Activated naive CD4-positive, alpha-beta T cell treated with Interleukin-2 at 50 U/mL for 16 hours (primary cell): ENCODE results near the gene WFDC10B.
"Not testable (repeated sequence)": the region's sequence is repeated elsewhere in the genome, so short reads cannot be mapped to it uniquely, and the experiment has no call there.

Source experiments
- DNase-seq: peaks from one replicate; pipeline ENCODE4 v3.0.0-alpha.2; 2020

The WFDC10B gene

GRCh38 chr20:45704969-45705637, at the start of gene WFDC10B:
Gene WFDC10B (minus strand): TSS chr20:45705019. CDS start chr20:45685992, 19,027 bp downstream.
- DNase-seq = no peak

DNA sequence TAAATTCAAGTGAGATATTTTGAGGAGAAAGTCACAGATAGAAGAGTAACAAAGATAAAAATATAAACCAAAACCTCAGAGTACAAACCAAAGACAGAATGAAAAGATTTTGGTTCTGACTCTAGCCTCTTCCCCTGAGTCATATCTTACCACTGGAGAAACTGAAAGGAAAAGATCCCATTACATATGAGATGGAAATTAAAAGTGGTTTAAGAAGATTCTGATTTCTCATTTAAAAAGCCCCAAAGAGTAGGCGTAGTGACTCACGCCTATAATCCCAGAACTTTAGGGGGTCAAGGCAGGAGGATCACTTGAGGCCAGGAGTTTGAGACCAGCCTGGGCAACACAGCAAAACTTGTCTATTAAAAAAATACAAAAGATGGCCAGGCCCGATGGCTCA, 47.9 kb upstream of the WFDC10B start:
- peak; percentile 7 for DNase-seq

DNA sequence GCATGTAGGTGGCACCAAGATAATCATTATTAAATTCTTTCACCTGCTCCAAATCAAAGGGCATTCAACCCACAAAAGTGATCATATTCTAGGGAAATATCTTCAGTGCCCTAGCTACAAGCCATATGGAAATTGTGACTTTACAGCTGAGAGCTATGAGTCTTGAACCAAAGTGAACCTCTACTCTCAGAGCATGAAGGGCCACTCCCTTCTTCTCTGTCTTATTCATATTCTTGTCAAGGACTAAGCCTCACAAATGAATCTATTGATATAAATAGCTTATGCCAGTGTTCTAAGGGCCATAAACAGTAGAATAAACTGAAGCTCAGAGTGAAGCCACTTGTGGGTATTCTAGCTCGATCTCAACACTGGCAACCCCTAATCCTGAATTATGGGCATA, 46.9 kb upstream of the WFDC10B start:
- no peak for DNase-seq

DNA sequence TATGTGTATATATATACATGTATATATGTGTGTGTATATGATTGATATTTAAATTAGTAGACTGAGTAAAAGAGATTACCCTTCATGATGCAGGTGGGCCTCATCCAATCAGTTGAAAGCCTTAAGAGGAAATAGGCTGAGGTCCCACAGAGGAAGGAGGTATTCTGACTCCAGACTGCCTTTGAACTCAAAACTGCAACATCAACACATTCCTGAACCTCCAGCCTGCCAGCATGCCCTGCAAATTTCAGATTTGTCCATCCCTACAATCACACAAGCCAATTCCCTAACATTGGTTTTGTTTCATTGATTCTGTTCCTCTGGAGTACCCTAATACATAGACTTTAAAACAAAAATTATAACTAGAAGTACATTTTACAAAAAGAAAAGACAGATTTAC, 40.2 kb upstream of the WFDC10B start:
- DNase-seq = no peak

GRCh38 chr20:45742596-45742995, 37.8 kb upstream of the WFDC10B start:
- no peak for DNase-seq

- no peak for DNase-seq
These were observed 31.2 kb upstream of the WFDC10B start for GRCh38 chr20:45735988-45736387.

DNA sequence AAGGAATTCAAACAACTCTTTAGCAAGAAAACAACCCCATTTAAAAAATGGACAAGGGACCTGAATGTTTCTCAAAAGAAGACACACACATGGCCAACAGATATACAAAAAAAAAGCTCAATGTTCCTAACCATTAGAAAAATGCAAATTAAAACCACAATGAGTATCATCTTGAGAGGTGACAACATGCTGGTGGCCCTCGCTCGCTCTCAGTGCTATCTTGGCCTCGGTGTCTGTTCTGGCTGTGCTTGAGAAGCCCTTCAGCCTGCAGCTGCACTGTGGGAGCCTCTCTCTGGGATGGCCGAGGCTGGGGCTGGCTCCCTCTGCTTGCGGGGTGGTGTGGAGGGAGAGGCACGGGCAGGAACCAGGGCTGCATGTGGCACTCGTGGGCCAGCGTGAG, 30.7 kb upstream of the WFDC10B start:
- DNase-seq = no peak

GRCh38 chr20:45732199-45732598, 27.4 kb upstream of the WFDC10B start:
- DNase-seq = no peak

DNA sequence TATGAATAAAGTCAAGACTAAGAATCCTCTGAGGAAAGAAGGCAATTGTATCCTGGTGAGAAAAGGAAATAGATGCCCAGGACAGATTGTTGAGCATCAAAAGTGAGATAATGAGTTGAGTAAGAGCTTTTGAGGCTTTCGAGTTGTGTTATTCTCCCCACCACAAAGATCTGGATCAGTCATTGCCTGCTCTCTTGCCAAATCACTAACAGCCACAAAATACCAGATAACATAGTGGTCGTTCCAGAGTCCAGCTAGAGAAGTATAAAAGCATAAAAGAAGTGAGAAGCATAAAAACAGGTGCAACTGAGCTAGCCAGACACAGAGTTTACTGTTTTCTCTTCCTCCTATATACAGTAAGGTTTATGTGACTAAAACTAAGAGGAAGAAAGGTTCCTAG, 22.2 kb upstream of the WFDC10B start:
- DNase-seq = no peak

DNA sequence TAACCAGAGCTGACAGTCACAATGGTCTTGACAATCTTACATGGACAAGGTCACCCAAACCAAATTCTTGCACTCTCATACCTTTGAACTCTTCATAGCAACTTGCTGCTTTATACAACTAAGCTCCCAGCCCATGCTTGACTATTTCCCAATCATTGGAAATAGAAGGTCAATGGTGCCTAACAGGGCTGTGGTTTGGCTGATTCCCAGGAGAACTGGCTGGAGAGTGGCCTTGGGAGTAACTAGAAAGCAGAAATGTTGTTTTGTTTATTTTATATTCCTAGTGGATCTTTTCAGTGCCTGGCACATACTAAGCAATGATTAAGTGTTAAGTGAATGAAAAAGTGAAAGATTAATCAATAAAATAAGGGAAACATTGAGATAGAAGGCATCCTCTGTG, 20.3 kb upstream of the WFDC10B start:
- DNase-seq = no peak

GRCh38 chr20:45722047-45722446, 17.2 kb upstream of the WFDC10B start, which contains the start of gene SPINT4:
Gene SPINT4 (plus strand): TSS chr20:45722347. CDS start chr20:45722368, 21 bp downstream.
- DNase-seq = no peak

DNA sequence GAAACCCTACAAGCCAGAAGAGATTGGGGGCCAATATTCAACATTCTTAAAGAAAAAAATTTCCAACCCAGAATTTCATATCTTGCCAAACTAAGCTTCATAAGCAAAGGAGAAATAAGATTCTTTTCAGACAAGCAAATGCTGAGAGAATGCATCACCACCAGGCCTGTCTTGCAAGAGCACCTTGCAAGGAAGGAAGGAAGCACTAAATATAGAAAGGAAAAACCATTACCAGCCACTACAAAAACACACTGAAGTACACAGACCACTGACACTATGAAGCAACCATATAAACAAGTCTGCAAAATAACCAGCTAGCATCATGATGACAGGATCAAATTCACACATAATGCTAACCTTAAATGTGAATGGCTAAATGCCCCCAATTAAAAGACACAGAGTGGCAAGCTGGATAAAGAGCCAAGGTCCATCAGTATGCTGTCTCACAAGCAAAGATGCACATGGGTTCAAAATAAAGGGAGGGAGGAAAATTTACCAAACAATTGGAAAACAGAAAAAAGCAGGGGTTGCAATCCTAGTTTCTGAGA, 11.4 kb upstream of the WFDC10B start:
- not testable (repeated sequence) for DNase-seq

- DNase-seq = no peak
These were observed 2.9 kb downstream of the WFDC10B start, which contains the start of gene WFDC13 for GRCh38 chr20:45701873-45702272. Gene WFDC13 (plus strand): TSS chr20:45702038. CDS start chr20:45702124, 86 bp downstream.

DNA sequence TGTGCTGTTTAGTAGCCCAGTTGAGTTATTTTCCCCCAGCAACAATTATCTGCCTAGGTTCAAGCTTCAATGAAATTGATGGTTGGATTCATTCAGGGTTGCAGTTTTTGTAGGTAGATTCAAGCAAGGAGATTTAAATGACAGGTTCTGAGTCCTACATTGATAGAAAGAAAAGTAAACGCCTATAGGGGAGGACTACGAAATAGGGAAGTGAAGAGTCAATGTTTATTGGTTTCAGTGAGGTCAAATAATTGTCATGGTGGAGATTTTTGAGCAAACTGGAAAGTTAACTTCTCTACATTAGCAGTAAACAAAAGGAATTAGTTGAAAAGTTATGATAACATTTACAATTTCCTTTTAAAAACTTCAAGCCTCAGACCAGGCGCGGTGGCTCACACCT, 3.7 kb downstream of the WFDC10B start:
- DNase-seq = no peak

GRCh38 chr20:45695496-45695895, 9.3 kb downstream of the WFDC10B start:
- DNase-seq = no peak

GRCh38 chr20:45693346-45693745, 11.5 kb downstream of the WFDC10B start:
- not testable (repeated sequence) for DNase-seq

- DNase-seq = no peak
These were observed 18.9 kb downstream of the WFDC10B start for GRCh38 chr20:45685896-45686295.

DNA sequence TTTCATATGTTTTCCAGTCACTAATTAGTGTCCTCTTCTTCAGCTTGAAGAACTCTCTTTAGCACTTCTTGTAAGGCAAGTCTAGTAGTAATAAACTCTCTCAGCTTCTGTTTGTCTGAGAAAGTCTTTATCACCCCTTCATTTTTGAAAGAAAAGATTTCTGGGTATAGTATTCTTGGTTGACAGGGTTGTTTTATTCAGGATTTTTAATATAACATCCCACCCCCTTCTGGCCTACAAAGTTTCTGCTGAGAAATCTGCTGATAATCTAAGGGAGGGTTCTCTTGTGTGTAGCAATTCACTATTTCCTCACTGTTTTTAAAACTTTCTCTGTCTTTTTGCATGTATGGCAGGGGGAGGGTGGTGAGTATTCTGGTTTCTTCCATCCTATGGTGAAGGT, 25.2 kb downstream of the WFDC10B start:
- no peak for DNase-seq

GRCh38 chr20:45672765-45673164, 32.1 kb downstream of the WFDC10B start:
- DNase-seq = no peak

- no peak for DNase-seq
These were observed 34.7 kb downstream of the WFDC10B start, which contains the start of gene WFDC11 for GRCh38 chr20:45670139-45670538. Gene WFDC11 (minus strand): TSS chr20:45670239. CDS start chr20:45650600, 19,639 bp downstream.

- not testable (repeated sequence) for DNase-seq
These were observed 47.8 kb downstream of the WFDC10B start for GRCh38 chr20:45657038-45657437.

- not testable (repeated sequence) for DNase-seq
These were observed 53.1 kb downstream of the WFDC10B start for GRCh38 chr20:45651726-45652125.

- DNase-seq = no peak
These were observed 55.4 kb downstream of the WFDC10B start for GRCh38 chr20:45649312-45649863.

DNA sequence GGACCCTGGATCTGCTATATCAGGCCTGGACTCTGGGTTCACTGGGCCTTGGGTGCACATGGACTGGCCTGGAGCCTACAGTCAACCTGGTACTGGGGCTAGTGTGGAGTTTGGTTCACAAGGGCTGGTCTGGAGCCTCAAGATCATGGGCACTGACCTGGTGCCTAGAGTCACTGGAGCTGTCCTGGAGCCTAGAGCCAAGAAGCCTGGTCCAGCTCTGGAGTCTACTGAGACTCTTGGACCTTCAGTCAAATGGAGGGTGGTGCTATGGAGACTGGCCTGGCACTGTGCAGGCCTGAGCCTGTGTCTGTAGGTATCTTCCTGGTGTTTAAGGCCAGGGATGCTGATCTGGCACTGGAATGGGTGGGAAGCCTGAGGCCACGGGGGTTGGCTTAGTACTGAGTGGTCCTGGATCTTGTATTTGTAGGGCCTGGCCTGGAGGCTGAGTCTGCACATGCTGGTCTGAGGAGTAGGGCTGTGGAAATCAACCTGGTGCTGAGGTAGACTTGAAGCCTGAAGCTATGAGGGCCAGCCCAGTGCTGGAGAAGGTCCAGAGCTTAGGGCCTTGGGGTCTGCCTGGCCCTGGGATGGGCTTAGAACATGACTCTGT, 57.3 kb downstream of the WFDC10B start:
- no peak for DNase-seq
